Measurements from ENCODE around the gene STX7.

The STX7 gene

DNA sequence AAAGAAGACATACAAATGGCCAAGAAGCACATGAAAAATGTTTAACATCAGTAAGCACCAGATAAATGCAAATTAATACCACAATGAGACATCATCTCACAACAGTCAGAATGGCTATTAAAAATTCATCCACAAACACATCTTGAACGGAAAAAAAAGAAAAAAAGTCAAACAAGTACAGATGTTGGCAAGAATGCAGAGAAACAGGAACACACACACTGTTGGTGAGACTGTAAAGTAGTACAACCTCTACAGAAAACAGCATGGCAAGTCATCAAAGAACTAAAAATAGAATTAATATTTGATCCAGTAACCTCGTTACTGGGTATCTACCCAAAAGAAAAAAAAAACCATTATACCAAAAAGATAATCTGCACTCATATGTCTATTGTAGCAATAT lies 6.5 kb downstream of the STX7 start:
- DNase-seq: no peak

GRCh38 chr6:132505158-132505557 lies 7.8 kb downstream of the STX7 start:
- no peak for DNase-seq

DNA sequence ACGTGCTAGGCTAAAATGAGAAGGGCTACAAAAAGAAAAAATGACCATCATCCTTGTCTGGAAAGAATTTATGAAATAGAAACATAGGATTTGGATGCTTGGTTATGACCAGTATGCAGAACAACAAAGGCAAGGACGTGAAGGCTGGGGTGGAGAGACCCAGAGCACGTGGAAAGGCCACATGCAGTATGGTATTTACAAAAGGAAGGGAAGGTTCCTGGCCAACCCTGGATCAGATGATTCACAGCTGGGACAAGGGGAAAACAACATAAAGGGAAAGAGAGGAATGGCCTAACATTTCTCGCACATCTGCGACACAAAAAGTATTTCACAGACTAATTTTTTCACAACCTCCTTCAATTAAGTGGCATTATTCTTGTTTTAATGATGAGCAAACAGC lies 8.2 kb downstream of the STX7 start:
- no peak for DNase-seq

- no peak for DNase-seq
Observed at GRCh38 chr6:132499757-132500156, 13.2 kb downstream of the STX7 start.

GRCh38 chr6:132498638-132499037 lies 14.3 kb downstream of the STX7 start:
- no peak for DNase-seq

GRCh38 chr6:132496519-132497180 lies 16.3 kb downstream of the STX7 start:
- no peak for DNase-seq

GRCh38 chr6:132495604-132496079 lies 17.3 kb downstream of the STX7 start:
- DNase-seq: no peak

DNA sequence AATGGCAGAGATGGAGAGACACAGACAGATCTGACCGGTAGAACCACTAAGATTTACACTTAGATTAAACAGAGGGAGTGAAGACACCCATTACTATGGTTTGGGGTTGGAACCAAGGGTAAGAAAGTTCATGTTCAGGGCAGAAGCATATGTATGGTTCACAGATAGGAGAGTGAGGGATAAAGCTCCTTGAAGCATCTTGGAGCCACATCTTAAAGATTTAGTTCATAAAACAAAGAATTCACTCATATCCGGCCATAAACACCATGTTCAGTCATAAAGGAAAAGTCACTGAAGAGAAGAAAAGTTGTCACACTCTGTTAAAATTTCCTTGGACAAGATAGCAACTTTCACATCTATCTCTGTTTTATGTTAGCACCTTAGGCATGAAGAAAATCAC lies 18.0 kb downstream of the STX7 start:
- DNase-seq: no peak

DNA sequence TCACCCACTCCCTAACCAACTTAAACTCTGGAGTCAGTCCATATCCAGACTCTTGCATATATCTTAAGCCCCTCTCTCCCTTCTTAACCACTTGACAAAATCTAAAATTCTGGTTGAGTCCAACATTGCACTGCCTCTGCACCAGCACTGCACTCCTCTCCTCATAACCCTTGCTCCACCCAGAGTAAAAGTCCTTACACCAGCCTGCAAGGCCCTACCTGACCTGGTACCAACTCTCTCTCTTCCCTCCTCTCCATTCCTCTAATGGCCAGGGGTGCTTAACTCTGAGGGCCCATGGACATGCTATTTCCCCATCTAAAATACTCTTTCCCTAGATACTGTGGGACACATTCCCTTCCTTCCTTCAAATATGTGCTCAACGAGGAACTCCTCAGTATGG lies 21.0 kb downstream of the STX7 start:
- no peak for DNase-seq

- no peak for DNase-seq
Observed at GRCh38 chr6:132491303-132491702, 21.6 kb downstream of the STX7 start.

GRCh38 chr6:132490478-132491204 lies 22.3 kb downstream of the STX7 start:
- no peak for DNase-seq

GRCh38 chr6:132490024-132490423 lies 22.9 kb downstream of the STX7 start:
- no peak for DNase-seq

DNA sequence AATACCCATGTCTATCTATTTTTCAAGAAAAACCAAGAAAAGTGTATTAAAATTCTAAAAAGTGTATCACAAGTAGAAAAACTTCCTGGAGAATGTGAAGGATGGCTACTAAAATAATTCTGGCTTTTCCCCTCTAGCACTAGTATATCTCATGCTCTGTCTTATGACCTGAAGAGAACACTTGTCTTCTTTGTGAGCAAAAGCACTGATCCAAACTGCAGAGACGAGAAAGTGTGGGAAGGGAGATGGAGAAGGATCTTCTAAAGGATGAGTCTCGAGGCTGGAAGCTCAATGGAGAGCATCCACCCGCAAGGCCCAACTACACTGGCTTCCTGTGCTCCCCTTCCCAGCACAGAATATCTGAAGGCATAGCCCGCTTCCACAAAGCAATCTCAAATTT lies 23.5 kb downstream of the STX7 start:
- no peak for DNase-seq

- no peak for DNase-seq
Observed at GRCh38 chr6:132487762-132488161, 25.2 kb downstream of the STX7 start.

- DNase-seq: no peak
Observed at GRCh38 chr6:132484680-132485018, 28.3 kb downstream of the STX7 start.

DNA sequence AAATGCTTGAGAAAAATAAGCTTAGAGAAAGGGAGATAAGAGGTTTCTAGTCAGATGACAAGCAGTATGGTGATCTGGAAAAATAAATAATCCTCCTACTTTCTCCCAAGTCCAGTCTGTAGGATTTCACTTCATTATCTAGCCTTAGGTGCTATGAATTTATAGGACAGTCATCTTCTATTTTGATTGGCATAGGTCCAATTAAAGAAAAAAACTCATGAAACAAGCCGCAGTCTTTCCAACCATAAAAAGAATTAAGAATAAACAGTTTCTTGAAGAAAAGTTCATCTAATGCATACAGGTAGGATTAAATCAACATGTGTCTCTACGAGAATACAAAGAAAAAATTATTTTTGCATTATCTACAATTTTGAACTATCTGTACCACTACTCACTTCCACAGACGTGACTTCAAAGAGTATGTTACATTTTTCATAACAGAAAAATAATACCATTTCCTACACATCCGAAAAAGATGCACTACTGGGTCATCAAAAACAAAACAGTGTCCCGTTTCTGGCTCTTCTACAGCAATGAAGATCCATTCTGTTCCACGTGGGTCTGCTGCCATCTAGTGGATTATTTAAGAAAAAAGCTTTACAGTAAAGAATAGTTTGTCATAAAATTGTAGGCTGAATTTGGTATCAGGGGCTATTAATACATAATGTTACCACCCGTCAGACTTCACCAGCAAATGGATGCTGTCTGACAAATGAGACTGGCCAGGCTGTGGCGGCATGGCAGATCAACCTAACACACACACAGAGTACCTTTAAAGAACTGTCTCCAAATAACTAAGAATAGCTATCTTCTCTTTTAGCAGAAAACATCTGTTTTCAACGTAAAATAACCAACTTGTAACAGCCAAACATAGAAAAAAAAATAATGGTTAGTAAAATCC lies 28.9 kb downstream of the STX7 start:
- peak; percentile 2 for DNase-seq

GRCh38 chr6:132482581-132482980 lies 30.3 kb downstream of the STX7 start:
- no peak for DNase-seq

GRCh38 chr6:132481189-132481588 lies 31.7 kb downstream of the STX7 start:
- no peak for DNase-seq

DNA sequence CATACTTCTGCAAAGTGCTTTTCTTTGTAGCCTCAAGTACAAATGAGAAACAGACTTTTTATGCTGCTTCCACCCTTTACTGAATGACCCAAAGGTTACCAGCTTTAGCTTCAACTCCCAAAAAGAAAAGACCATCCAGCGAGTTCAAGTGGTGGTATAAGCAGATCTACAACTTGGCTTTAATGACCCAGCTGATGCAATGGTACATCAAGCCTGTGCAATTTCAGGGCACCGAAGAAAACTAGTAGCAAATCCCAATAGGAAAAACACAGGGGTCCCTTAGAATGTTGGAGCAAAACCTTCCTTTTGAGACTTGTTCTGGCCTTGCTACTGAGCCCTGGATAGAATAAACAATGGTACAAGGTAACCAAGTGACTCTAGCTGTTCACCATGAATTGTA lies 33.8 kb downstream of the STX7 start:
- no peak for DNase-seq

GRCh38 chr6:132478674-132479073 lies 34.2 kb downstream of the STX7 start:
- no peak for DNase-seq

- DNase-seq: no peak
Observed at GRCh38 chr6:132478266-132478665, 34.6 kb downstream of the STX7 start.

DNA sequence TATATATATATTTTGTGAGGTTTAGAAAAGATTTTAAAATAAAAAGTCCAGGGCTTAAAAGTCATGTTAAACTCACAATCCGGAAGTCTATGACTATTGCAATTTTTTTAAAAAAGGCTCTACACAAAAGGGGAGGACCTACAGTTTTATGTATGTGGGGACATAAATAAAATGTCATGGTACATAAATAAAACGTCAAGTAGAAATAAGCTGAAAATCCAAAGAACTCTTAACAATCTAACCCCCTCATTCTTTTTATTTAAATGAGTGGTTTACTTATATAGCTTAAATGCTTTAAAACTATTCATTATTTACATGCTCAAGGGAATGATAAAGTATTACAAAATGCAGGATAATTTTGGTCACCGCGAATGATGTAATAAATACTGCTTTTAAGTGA lies 36.2 kb downstream of the STX7 start:
- DNase-seq: no peak

- no peak for DNase-seq
Observed at GRCh38 chr6:132475925-132476324, 37.0 kb downstream of the STX7 start.

DNA sequence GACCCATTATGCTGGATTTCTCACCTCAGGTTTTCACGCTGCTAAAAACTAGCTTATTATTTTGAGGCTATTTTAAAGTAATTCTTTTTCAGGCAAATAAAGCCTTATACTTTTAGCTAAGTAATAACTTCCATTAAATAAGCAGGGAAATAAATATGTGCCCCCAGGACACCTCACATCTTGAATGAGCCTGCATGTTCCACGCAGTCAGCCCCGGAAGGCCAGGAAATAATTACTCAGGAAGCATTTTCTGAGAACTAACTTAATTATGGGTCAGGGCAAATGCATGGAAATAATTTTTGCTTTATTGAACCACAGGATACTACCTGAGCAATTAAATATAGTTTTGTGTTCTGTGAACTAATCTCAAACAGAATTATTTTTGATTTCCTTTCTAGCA lies 41.1 kb downstream of the STX7 start:
- no peak for DNase-seq
